GM23338 (cell line): ENCODE data around the gene TUBD1. TPM values are rescaled to one million over a fixed set of nuclear protein-coding genes. Genes with fewer than 3 reads are reported as not detected.

Experiments
- ATAC-seq: fragments of 200-7000 bp; cut with Tn5 transposase; 3 replicates; pipeline ENCODE4 v1.9.1; 2020
- DNase-seq: peaks from one replicate; pipeline ENCODE4 v3.0.0-alpha.2; 2015; ENCODE audit warnings: low spot score
- H2AFZ ChIP-seq: fragments of 200-600 bp; sonication (generic); 2 replicates; pipeline ENCODE4 v1.8.0; 2016; ENCODE audit warnings: antibody characterized with exemption, mild to moderate bottlenecking, moderate library complexity
- H3F3A ChIP-seq: fragments of 200-600 bp; sonication (generic); replicated peaks from 2 replicates; pipeline ENCODE4 v1.8.0; 2017; ENCODE audit warnings: antibody characterized with exemption, mixed run types, low read depth
- H3K27ac ChIP-seq: fragments of 200-600 bp; sonication (generic); 2 replicates; pipeline ENCODE4 v1.6.1; 2016; ENCODE audit warnings: low read depth
- H3K27me3 ChIP-seq: fragments of 200-600 bp; sonication (generic); 2 replicates; pipeline ENCODE4 v1.8.0; 2016; ENCODE audit warnings: mild to moderate bottlenecking, mixed run types, moderate library complexity; ENCODE audit not compliant: insufficient read depth
- H3K36me3 ChIP-seq: fragments of 200-600 bp; sonication (generic); 2 replicates; pipeline ENCODE4 v1.8.0; 2016; ENCODE audit warnings: mild to moderate bottlenecking; ENCODE audit not compliant: insufficient read depth
- H3K4me1 ChIP-seq: fragments of 200-600 bp; sonication (generic); 2 replicates; pipeline ENCODE4 v1.8.0; 2016; ENCODE audit warnings: mild to moderate bottlenecking, moderate library complexity; ENCODE audit not compliant: insufficient read depth
- H3K4me2 ChIP-seq: fragments of 200-600 bp; sonication (generic); 2 replicates; pipeline ENCODE4 v1.7.1; 2017; ENCODE audit warnings: mixed run types
- H3K4me3 ChIP-seq: fragments of 200-600 bp; sonication (generic); 2 replicates; pipeline ENCODE4 v1.6.1; 2016; ENCODE audit warnings: mixed run types
- H3K79me2 ChIP-seq: fragments of 200-600 bp; sonication (generic); replicated peaks from 2 replicates; pipeline ENCODE4 v1.8.0; 2017; ENCODE audit warnings: mild to moderate bottlenecking; ENCODE audit not compliant: insufficient read depth
- H3K9me2 ChIP-seq: fragments of 200-600 bp; sonication (generic); 2 replicates; pipeline ENCODE4 v1.8.0; 2017; ENCODE audit not compliant: insufficient read depth
- H4K20me1 ChIP-seq: fragments of 200-600 bp; sonication (generic); replicated peaks from 2 replicates; pipeline ENCODE4 v1.8.0; 2017; ENCODE audit warnings: mild to moderate bottlenecking; ENCODE audit not compliant: insufficient read depth
- H3K27ac Mint-ChIP-seq: 2 replicates; pipeline ENCODE4 v1.8.0; 2020; ENCODE audit warnings: inconsistent platforms, mild to moderate bottlenecking, moderate library complexity, mixed read lengths
- H3K27me3 Mint-ChIP-seq: 3 replicates; pipeline ENCODE4 v1.8.0; 2022; ENCODE audit warnings: low read depth, mild to moderate bottlenecking, moderate library complexity, mixed read lengths, inconsistent platforms; ENCODE audit not compliant: insufficient read depth, poor library complexity
- H3K36me3 Mint-ChIP-seq: 3 replicates; pipeline ENCODE4 v1.8.0; 2021; ENCODE audit warnings: low read depth, mild to moderate bottlenecking, inconsistent platforms, moderate library complexity, mixed read lengths
- H3K4me1 Mint-ChIP-seq: 3 replicates; pipeline ENCODE4 v1.8.0; 2020; ENCODE audit warnings: mild to moderate bottlenecking, inconsistent platforms, mixed read lengths
- H3K4me3 Mint-ChIP-seq: 3 replicates; pipeline ENCODE4 v1.8.0; 2021; ENCODE audit warnings: moderate library complexity, mild to moderate bottlenecking, inconsistent platforms, mixed read lengths
- H3K9me3 Mint-ChIP-seq: 3 replicates; pipeline ENCODE4 v1.8.0; 2020; ENCODE audit warnings: moderate library complexity, mild to moderate bottlenecking, inconsistent platforms, mixed read lengths
- CREB1 ChIP-seq: fragments of 250-450 bp; sonication (Bioruptor Pico); IDR thresholded peaks from 2 replicates; pipeline ENCODE4 v1.5.0; 2020; ENCODE audit warnings: low read depth, mild to moderate bottlenecking, moderate library complexity
- ETS1 ChIP-seq: IDR thresholded peaks from 2 replicates; pipeline ENCODE4 v1.6.1; 2016; ENCODE audit warnings: antibody characterized with exemption
- EZH2 ChIP-seq: fragments of 200-600 bp; sonication (generic); IDR thresholded peaks from one replicate; pipeline ENCODE4 v1.8.0; 2017; ENCODE audit warnings: antibody characterized with exemption, mild to moderate bottlenecking, low read depth; ENCODE audit not compliant: unreplicated experiment
- EZH2phosphoT487 ChIP-seq: fragments of 200-600 bp; sonication (generic); IDR thresholded peaks from one replicate; pipeline ENCODE4 v1.8.1; 2018; ENCODE audit warnings: antibody characterized with exemption; ENCODE audit not compliant: unreplicated experiment
- JUNB ChIP-seq: IDR thresholded peaks from one replicate; pipeline ENCODE4 v1.6.1; 2016; ENCODE audit warnings: antibody characterized with exemption; ENCODE audit not compliant: unreplicated experiment
- NANOG ChIP-seq: IDR thresholded peaks from 2 replicates; pipeline ENCODE4 v1.6.1; 2016; ENCODE audit warnings: antibody characterized with exemption, borderline replicate concordance
- POLR2AphosphoS5 ChIP-seq: IDR thresholded peaks from 2 replicates; pipeline ENCODE4 v1.6.1; 2016; ENCODE audit warnings: antibody characterized with exemption, low read depth
- REST ChIP-seq: IDR thresholded peaks from one replicate; pipeline ENCODE4 v1.6.1; 2018; ENCODE audit warnings: antibody characterized with exemption; ENCODE audit not compliant: unreplicated experiment
- STAT1 ChIP-seq: IDR thresholded peaks from one replicate; pipeline ENCODE4 v1.6.1; 2016; ENCODE audit warnings: antibody characterized with exemption; ENCODE audit not compliant: unreplicated experiment
- ZNF114 ChIP-seq: fragments of 250-450 bp; sonication (Bioruptor Pico); IDR thresholded peaks from 2 replicates; pipeline ENCODE4 v1.5.0; 2020; ENCODE audit warnings: mild to moderate bottlenecking, moderate library complexity
- ZNF331 ChIP-seq: fragments of 250-450 bp; sonication (Bioruptor Pico); IDR thresholded peaks from 2 replicates; pipeline ENCODE4 v1.5.0; 2020; ENCODE audit warnings: low read depth, mild to moderate bottlenecking, moderate library complexity
- polyA plus RNA-seq: library from polyadenylated mRNA; unstranded; fragments of >200 nt; fragmentation: Nextera tagmentation; extraction: Ambion mirVana; gene quantifications from 2 replicates; pipeline ENCODE4 v1.2.1, GENCODE V29; 2016
- total RNA-seq: library from RNA; depleted of rRNA; stranded (reverse); fragments of >200 nt; shearing (Covaris generic); gene quantifications from 2 replicates; pipeline ENCODE4 v1.2.3, GENCODE V29; 2014
- TF ChIP-seq, protein P1 (sequence below): fragments of 250-450 bp; sonication (Bioruptor Pico); IDR thresholded peaks from 2 replicates; pipeline ENCODE4 v1.5.0; 2020; ENCODE audit warnings: mild to moderate bottlenecking, moderate library complexity
- TF ChIP-seq, protein P2 (sequence below), 2 experiments: fragments of 200-600 bp in 1 of 2; sonication (generic) in 1 of 2; conservative IDR thresholded peaks; 2 replicates each; pipeline versions ENCODE4 v1.5.1 to v1.6.1; 2016 to 2017; ENCODE audit warnings: antibody characterized with exemption in 2 of 2, low read depth in 2 of 2, mild to moderate bottlenecking in 2 of 2, moderate library complexity in 1 of 2

TUBD1 gene
- total and polyA plus RNA-seq, 2 experiments from 2014 or later: 11.6 to 13.8 TPM

- Histone ChIP-seq H4K20me1 (peaks cover 16% of the 10 kb centered on the region; the same call in 1 of the 2 replicates), H3K4me2 (peak overlapping the region; percentile 76), H3K9me2 (no peaks in the 10 kb centered on the region), H3F3A (no peaks in the 10 kb centered on the region; the same call in 1 of the 2 replicates), H3K79me2 (peaks cover 73% of the 10 kb centered on the region), H3K4me3 (peak overlapping the region; percentile 76), H3K27me3 (no peaks in the 10 kb centered on the region), H3K36me3 (no peaks in the 10 kb centered on the region), H2AFZ (peak overlapping the region; percentile 94), H3K27ac (no peak overlapping the region), H3K4me1 (peaks cover 6% of the 10 kb centered on the region; the same call in 1 of the 2 replicates)
- Mint-ChIP-seq H3K4me1 (peaks cover 10% of the 10 kb centered on the region; the same call in 2 of the 3 replicates), H3K4me3 (peak overlapping the region; percentile 97), H3K27me3 (peaks cover 15% of the 10 kb centered on the region), H3K36me3 (peaks cover 10% of the 10 kb centered on the region), H3K27ac (no peak overlapping the region; the same call in 1 of the 2 replicates), H3K9me3 (no peaks in the 10 kb centered on the region)
- no peak for TF ChIP-seq NANOG
- no peak for TF ChIP-seq ETS1
- no peak for TF ChIP-seq STAT1
- no peak for TF ChIP-seq ZNF331
- no peak for TF ChIP-seq JUNB
- TF ChIP-seq, protein P1, sequence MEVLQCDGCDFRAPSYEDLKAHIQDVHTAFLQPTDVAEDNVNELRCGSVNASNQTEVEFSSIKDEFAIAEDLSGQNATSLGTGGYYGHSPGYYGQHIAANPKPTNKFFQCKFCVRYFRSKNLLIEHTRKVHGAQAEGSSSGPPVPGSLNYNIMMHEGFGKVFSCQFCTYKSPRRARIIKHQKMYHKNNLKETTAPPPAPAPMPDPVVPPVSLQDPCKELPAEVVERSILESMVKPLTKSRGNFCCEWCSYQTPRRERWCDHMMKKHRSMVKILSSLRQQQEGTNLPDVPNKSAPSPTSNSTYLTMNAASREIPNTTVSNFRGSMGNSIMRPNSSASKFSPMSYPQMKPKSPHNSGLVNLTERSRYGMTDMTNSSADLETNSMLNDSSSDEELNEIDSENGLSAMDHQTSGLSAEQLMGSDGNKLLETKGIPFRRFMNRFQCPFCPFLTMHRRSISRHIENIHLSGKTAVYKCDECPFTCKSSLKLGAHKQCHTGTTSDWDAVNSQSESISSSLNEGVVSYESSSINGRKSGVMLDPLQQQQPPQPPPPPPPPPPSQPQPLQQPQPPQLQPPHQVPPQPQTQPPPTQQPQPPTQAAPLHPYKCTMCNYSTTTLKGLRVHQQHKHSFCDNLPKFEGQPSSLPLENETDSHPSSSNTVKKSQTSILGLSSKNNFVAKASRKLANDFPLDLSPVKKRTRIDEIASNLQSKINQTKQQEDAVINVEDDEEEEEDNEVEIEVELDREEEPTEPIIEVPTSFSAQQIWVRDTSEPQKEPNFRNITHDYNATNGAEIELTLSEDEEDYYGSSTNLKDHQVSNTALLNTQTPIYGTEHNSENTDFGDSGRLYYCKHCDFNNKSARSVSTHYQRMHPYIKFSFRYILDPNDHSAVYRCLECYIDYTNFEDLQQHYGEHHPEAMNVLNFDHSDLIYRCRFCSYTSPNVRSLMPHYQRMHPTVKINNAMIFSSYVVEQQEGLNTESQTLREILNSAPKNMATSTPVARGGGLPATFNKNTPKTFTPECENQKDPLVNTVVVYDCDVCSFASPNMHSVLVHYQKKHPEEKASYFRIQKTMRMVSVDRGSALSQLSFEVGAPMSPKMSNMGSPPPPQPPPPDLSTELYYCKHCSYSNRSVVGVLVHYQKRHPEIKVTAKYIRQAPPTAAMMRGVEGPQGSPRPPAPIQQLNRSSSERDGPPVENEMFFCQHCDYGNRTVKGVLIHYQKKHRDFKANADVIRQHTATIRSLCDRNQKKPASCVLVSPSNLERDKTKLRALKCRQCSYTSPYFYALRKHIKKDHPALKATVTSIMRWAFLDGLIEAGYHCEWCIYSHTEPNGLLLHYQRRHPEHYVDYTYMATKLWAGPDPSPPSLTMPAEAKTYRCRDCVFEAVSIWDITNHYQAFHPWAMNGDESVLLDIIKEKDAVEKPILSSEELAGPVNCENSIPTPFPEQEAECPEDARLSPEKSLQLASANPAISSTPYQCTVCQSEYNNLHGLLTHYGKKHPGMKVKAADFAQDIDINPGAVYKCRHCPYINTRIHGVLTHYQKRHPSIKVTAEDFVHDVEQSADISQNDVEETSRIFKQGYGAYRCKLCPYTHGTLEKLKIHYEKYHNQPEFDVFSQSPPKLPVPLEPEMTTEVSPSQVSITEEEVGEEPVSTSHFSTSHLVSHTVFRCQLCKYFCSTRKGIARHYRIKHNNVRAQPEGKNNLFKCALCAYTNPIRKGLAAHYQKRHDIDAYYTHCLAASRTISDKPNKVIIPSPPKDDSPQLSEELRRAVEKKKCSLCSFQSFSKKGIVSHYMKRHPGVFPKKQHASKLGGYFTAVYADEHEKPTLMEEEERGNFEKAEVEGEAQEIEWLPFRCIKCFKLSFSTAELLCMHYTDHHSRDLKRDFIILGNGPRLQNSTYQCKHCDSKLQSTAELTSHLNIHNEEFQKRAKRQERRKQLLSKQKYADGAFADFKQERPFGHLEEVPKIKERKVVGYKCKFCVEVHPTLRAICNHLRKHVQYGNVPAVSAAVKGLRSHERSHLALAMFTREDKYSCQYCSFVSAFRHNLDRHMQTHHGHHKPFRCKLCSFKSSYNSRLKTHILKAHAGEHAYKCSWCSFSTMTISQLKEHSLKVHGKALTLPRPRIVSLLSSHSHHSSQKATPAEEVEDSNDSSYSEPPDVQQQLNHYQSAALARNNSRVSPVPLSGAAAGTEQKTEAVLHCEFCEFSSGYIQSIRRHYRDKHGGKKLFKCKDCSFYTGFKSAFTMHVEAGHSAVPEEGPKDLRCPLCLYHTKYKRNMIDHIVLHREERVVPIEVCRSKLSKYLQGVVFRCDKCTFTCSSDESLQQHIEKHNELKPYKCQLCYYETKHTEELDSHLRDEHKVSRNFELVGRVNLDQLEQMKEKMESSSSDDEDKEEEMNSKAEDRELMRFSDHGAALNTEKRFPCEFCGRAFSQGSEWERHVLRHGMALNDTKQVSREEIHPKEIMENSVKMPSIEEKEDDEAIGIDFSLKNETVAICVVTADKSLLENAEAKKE (CRISPR knock-in tag): no peak
- TF ChIP-seq ZNF114 (CRISPR knock-in tag): no peak
- TF ChIP-seq EZH2phosphoT487: no peak
- no peak for TF ChIP-seq CREB1 (CRISPR knock-in tag)
- TF ChIP-seq, protein P2, sequence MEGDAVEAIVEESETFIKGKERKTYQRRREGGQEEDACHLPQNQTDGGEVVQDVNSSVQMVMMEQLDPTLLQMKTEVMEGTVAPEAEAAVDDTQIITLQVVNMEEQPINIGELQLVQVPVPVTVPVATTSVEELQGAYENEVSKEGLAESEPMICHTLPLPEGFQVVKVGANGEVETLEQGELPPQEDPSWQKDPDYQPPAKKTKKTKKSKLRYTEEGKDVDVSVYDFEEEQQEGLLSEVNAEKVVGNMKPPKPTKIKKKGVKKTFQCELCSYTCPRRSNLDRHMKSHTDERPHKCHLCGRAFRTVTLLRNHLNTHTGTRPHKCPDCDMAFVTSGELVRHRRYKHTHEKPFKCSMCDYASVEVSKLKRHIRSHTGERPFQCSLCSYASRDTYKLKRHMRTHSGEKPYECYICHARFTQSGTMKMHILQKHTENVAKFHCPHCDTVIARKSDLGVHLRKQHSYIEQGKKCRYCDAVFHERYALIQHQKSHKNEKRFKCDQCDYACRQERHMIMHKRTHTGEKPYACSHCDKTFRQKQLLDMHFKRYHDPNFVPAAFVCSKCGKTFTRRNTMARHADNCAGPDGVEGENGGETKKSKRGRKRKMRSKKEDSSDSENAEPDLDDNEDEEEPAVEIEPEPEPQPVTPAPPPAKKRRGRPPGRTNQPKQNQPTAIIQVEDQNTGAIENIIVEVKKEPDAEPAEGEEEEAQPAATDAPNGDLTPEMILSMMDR (conservative IDR thresholded peaks at IDR 0.05; ENCODE audit: low read depth in 2 of 2): no peak
- no peak for TF ChIP-seq POLR2AphosphoS5
- TF ChIP-seq REST: no peak
- TF ChIP-seq EZH2: no peak
- DNase-seq (peak; percentile 63), ATAC-seq (peak; percentile 39)
These were observed 945 bp upstream of the TUBD1 start for GRCh38 chr17:59893676-59894100.
